Glomerular visceral epithelial cell (primary cell): Measurements from ENCODE around the gene TRPC4AP.
"Not testable (repeated sequence)": the region's sequence is repeated elsewhere in the genome, so short reads cannot be mapped to it uniquely, and the experiment has no call there.

Experiments used
- DNase-seq: peaks from one replicate; pipeline ENCODE4 v3.0.0-alpha.2; 2016; ENCODE audit errors: extremely low spot score

TRPC4AP gene, protein sequence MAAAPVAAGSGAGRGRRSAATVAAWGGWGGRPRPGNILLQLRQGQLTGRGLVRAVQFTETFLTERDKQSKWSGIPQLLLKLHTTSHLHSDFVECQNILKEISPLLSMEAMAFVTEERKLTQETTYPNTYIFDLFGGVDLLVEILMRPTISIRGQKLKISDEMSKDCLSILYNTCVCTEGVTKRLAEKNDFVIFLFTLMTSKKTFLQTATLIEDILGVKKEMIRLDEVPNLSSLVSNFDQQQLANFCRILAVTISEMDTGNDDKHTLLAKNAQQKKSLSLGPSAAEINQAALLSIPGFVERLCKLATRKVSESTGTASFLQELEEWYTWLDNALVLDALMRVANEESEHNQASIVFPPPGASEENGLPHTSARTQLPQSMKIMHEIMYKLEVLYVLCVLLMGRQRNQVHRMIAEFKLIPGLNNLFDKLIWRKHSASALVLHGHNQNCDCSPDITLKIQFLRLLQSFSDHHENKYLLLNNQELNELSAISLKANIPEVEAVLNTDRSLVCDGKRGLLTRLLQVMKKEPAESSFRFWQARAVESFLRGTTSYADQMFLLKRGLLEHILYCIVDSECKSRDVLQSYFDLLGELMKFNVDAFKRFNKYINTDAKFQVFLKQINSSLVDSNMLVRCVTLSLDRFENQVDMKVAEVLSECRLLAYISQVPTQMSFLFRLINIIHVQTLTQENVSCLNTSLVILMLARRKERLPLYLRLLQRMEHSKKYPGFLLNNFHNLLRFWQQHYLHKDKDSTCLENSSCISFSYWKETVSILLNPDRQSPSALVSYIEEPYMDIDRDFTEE

GRCh38 chr20:35092524-35093266, at the start of gene TRPC4AP:
TSS of gene TRPC4AP (minus strand) at chr20:35092807. CDS start at chr20:35092781, 26 bp downstream.
- peak; percentile 91 for DNase-seq

DNA sequence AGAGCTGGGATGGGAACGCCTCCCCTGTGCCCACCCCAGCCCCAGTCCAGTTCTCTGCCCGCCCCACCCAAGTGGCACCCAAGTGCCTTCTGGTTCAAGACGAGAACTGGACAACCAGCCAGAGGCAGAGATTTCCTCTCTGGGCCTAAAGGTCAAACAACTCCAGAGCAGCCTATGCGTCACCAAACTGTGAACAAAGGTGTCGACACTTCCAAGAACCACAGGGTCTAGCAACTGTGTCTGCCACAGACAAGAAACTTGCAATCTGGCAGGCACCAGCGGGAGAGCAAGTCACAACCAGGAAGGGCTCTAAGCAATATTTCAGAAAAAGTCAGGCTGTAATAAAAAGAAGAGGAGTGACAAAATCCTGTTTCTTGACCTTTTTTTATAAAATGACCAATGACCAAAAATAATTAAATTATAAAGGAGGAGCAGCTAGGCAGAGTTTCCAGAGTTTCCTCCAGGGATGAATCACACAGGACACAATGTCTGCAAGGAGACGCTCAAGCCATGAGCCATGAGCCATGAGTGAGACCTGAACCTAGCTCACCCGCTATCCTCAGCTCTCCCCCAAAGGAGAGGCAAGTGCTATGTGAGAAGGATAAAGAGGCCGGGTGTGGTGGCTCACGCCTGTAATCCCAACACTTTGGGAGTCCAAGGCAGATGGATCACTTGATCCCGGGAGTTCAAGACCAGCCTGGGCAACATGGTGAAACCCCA, 43.4 kb upstream of the TRPC4AP start:
- no peak for DNase-seq

GRCh38 chr20:35134880-35135279, 42.3 kb upstream of the TRPC4AP start:
- DNase-seq, result no peak

DNA sequence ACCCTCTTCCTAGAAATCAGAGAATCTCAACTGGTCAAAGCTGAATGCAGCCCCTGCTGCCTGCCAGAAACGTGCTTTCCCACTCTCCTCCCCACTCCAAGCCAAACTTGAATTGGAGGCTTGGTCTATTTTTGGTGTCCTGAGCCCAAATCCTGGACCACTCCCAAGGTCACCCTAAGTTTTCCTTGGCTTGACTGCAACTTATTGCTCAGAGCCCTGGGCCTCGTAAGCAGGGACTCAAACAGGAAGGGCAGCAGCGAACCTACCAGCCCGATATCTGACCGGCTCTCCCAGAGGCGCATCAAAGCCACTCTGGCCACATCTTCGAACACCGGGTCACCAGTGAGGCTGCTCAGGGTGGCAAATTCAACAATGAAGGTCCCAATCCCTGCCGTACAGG, 41.9 kb upstream of the TRPC4AP start:
- DNase-seq, result no peak

DNA sequence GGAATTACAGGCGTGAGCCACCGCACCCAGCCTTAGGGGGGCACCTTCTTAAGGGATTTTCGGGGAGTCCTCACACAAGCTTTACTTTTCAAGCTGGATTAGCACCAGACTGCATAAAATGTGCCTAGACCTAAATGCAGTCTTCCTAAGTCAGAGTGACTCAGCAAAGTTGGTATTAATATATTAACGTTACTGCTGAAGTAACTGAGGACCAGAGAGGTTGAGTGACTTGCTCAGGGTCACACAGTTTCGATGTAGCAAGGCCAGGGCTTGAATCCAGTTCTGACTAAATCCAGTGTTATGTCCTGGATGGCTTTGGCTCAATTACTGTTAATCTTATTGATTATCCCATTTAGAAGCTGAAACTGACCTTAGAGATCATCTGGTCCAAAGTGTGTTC, 41.1 kb upstream of the TRPC4AP start:
- DNase-seq, result no peak

- DNase-seq, result no peak
Observed at GRCh38 chr20:35133031-35133430, 40.4 kb upstream of the TRPC4AP start.

DNA sequence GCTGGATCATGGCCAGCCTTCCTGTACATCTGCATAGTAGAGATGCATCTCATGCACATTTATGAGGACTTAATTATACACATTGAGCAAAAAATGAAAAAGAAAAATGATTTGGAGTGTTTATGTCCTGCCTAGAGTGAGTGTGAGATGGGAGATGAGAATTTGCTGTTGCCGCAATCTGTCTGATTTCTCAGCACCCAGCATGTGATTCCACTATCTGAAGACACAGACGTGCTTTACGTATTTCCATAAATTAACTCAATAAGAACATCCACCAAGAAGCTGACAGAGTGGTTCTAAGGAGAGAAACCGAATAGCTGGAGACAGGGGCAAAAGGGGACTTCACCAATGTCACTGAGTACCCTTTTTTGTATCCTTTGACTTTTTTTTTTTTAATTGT, 39.3 kb upstream of the TRPC4AP start:
- DNase-seq, result no peak

DNA sequence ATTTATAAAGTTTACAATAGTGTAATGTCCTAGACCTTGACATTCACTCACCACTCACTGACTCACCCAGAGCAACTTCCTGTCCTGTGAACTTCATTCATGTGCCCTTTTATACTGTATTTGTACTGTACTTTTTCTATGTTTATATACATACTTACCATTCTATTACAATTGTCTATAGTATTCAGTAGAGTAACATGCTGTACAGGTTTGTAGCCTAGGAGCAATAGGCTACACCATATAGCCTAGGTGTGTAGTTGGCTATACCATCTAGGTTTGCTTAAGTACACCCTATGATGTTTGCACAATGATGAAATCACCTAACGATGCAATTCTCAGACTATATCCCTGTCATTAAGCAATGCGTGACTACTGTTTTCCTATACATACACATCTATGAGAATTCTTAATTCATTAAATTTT, 37.1 kb upstream of the TRPC4AP start:
- DNase-seq, result peak; percentile 21

GRCh38 chr20:35125753-35126152, 33.1 kb upstream of the TRPC4AP start:
- no peak for DNase-seq

DNA sequence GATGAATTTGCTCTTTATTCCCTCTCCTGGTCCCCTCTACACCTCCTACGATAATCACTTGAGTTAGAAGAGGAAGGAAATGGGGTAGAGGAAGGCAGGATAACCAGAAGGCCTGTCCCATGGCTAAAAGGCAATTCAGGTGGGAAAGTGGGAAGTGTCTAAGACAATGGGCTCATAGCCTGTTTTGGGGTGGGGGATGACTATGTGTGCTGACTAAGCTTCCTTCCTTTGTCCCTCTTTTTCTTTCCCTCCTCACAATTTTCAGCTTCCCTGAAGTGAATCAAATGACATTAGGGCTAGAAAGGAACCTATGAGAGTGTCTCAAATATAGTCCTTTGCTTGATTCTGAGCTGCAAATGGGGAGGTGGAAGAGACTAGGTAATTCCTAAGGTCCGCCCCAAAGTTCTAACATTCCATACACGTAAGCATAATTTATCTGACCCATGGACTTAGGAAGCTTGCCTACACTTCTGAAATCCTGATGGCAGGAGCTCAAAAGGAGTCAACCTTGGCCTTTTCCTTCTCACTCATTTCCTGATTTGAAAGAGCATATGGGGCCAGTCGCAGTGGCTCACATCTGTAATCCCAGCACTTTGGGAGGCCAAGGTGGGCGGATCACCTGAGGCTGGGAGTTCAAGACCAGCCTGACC, 30.3 kb upstream of the TRPC4AP start:
- DNase-seq, result no peak

GRCh38 chr20:35121186-35121585, 28.6 kb upstream of the TRPC4AP start:
- DNase-seq, result no peak

DNA sequence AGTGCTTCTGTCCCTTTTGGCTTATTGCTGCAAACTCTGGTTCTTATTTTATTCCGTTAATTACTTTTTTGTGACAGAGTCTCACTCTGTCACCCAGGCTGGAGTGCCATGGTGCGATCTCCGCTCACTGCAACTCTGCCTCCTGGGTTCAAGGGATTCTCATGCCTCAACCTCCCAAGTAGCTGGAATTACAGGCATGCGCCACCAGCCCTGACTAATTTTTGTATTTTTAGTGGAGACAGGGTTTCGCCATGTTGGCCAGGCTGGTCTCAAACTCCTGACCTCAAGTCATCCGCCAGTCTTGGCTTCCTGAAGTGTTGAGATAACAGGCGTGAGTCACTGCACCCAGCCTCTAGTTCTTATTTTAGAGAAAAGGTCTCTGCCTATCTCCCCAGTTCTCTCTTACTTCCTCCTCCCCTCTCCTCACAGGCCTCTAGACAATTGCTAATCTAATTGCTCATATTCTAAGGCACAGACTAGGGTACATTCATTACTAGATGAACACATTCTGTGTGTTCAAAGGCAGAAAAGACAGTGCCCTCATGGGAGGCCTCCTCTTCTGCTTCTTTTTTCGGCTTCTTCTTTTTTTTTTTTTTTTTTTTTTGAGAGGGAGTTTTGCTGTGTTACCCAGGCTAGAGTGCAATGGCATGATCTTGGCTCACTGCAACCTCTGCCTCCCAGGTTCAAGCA, 27.6 kb upstream of the TRPC4AP start:
- DNase-seq, result no peak

DNA sequence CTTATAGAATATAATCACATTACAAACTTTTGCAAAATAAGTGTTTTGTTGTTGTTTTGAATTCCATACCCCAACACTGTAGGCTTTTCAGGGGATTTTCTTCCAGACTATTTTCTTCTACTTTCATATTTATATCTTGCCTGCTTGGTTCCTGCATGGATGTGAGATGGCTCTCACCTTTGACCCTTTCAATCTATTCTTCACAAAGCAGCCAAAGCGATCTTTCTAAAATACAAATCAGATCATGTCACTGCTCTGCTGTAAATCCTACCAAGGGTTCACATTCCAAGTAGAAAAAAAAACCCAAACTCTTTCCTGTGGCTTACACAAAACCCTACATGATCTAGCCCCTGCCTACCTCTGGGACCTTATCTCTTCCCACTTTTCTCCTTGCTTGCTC, 25.0 kb upstream of the TRPC4AP start:
- DNase-seq, result no peak

DNA sequence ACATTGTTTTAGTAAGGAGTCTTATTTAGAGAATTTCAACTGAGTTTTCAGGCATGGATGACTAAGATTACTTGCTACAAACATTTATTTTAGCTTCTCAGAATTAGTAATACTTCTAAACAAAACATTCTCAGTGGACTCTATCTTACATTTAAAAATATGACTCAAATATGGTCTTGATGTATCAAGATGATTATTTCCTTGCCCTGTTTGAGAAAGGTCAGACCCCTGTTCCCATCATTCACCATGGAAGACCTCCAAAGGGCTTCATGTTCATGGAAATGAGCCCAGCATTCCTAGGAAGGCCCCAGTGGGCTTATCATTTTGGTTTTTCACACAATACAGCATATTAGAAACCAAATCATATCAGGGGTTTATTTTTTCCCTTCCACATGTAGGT, 24.6 kb upstream of the TRPC4AP start:
- DNase-seq, result no peak

DNA sequence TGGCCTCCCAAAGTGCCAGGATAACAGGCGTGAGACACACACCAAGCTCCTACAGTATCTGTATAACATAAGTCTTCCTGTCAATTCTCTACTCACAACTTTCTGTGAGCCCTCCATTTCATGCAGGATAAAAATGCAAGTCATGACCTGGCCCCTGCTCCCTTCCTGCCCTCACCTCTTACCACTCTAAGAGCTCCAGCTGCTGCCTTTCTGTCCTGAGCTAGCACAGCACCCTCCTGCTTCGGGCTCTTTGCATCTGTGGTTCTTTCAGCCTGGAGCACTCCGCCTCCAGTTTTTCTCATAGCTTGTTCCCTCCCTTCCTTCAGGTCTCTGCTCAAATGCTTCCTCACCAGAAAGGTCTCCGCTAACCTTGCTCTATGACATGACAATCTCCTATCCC, 23.7 kb upstream of the TRPC4AP start:
- no peak for DNase-seq

GRCh38 chr20:35115606-35116005, 23.0 kb upstream of the TRPC4AP start:
- no peak for DNase-seq

- not testable (repeated sequence) for DNase-seq
Observed at GRCh38 chr20:35112276-35112675, 19.7 kb upstream of the TRPC4AP start.

- peak; percentile 76 for DNase-seq
Observed at GRCh38 chr20:35111141-35111888, 18.7 kb upstream of the TRPC4AP start.

- no peak for DNase-seq
Observed at GRCh38 chr20:35108921-35109320, 16.3 kb upstream of the TRPC4AP start.
